NT2/D1 (cell line): Measurements from ENCODE around the gene CACNA1C.

Source experiments
- SUZ12 ChIP-seq: IDR thresholded peaks from 2 replicates; pipeline ENCODE4 v1.6.1; 2011; ENCODE audit not compliant: insufficient read length, insufficient read depth; ENCODE audit errors: extremely low read depth
- YY1 ChIP-seq: IDR thresholded peaks from 2 replicates; pipeline ENCODE4 v1.6.1; 2011; ENCODE audit not compliant: insufficient read length, insufficient read depth
- ZNF274 ChIP-seq: IDR thresholded peaks from 2 replicates; pipeline ENCODE4 v1.6.1; 2011; ENCODE audit warnings: mild to moderate bottlenecking, low read depth, low read length

DNA sequence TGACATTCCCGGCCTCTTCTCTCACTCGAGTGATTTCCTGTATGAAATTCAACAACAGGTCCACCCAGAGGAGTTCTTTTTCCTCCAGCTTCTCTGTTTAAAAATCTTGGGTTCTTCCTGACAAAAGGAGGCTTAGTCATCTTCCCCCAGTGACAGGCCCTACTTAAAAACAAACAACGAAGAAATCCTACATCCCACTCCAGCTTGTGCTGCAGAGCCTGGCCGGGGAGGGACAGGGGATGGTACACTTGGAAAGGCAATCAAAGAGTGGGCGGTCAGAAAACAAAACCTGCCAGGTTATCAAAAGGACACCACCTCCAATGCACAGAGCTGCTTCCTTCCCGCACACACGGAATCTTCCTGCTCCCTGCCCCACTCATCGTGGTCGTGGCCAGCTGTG lies 101.3 kb downstream of the CACNA1C start:
- no peak for TF ChIP-seq ZNF274
- TF ChIP-seq SUZ12, result no peak
- no peak for TF ChIP-seq YY1
